Measurements from ENCODE around the gene CCNL2. TPM values are rescaled to one million over a fixed set of nuclear protein-coding genes. Genes with fewer than 3 reads are reported as not detected.

Gene CCNL2
- total and polyA plus RNA-seq, 2 of the 13 experiments (the other 11 are each of a cell fraction or from before 2014, with no cell fraction given): 105 to 340 TPM

- TF ChIP-seq TIGD3 (CRISPR knock-in tag; IDR thresholded peaks at IDR 0.05; ENCODE audit: borderline replicate concordance) (no peak), NR2C2 (CRISPR knock-in tag; IDR thresholded peaks at IDR 0.05; ENCODE audit: borderline replicate concordance) (0 out of 2 replicates have a peak, but pooled peaks have one; percentile 27), HES4 (CRISPR knock-in tag; IDR thresholded peaks at IDR 0.05; ENCODE audit: borderline replicate concordance) (0 out of 2 replicates have a peak, but pooled peaks have one; percentile 57), RXRB (CRISPR knock-in tag; IDR thresholded peaks at IDR 0.05; ENCODE audit: borderline replicate concordance) (no peak), GABPA (IDR thresholded peaks at IDR 0.05; ENCODE audit: low read depth, low read length) (no peak), GABPA (CRISPR knock-in tag; IDR thresholded peaks at IDR 0.05; ENCODE audit: low read depth) (peak; percentile 22; the same call in 1 of the 2 replicates), CREB1 (IDR thresholded peaks at IDR 0.05) (peak; percentile 67; the same call in 1 of the 2 replicates), CREB1 (CRISPR knock-in tag; IDR thresholded peaks at IDR 0.05) (no peak), ZFY (CRISPR knock-in tag; IDR thresholded peaks at IDR 0.05) (peak; percentile 50), ZBTB7A (CRISPR knock-in tag; IDR thresholded peaks at IDR 0.05) (peak; percentile 90), KDM2A (CRISPR knock-in tag; IDR thresholded peaks at IDR 0.05; ENCODE audit: borderline replicate concordance, low read depth) (peak; percentile 74), ZFX (CRISPR knock-in tag; IDR thresholded peaks at IDR 0.05; ENCODE audit: low read depth) (peak; percentile 81), SP4 (CRISPR knock-in tag; IDR thresholded peaks at IDR 0.05) (peak; percentile 35; the same call in 1 of the 2 replicates), ZNF547 (CRISPR knock-in tag; IDR thresholded peaks at IDR 0.05) (no peak), MAZ (IDR thresholded peaks at IDR 0.05; ENCODE audit: borderline replicate concordance, low read depth, low read length) (peak; percentile 49; the same call in 1 of the 2 replicates), MAZ (CRISPR knock-in tag; IDR thresholded peaks at IDR 0.05; ENCODE audit: low read depth) (peak; percentile 43), GABPB1 (CRISPR knock-in tag; IDR thresholded peaks at IDR 0.05) (peak; percentile 65), SALL1 (CRISPR knock-in tag; IDR thresholded peaks at IDR 0.05) (peak; percentile 36; the same call in 1 of the 2 replicates), ATF3 (CRISPR knock-in tag; IDR thresholded peaks at IDR 0.05) (no peak), RFXANK (CRISPR knock-in tag; IDR thresholded peaks at IDR 0.05) (no peak), BCL3 (CRISPR knock-in tag; IDR thresholded peaks at IDR 0.05) (0 out of 2 replicates have a peak, but pooled peaks have one; percentile 29), FOXJ3 (CRISPR knock-in tag; IDR thresholded peaks at IDR 0.05; ENCODE audit: borderline replicate concordance) (no peak), POLR2A (IDR thresholded peaks at IDR 0.05; ENCODE audit: insufficient read depth in 1 of 2, low read depth in 2 of 2, low read length in 2 of 2) (no peak), NR2F6 (IDR thresholded peaks at IDR 0.05) (no peak), NR2F6 (CRISPR knock-in tag; IDR thresholded peaks at IDR 0.05) (0 out of 2 replicates have a peak, but pooled peaks have one; percentile 3), HMGXB4 (CRISPR knock-in tag; IDR thresholded peaks at IDR 0.05; ENCODE audit: borderline replicate concordance in 1 of 2, low read depth in 1 of 2) (peak; percentile 67 to 83; a peak in 3 of 4 replicates), SMARCC2 (IDR thresholded peaks at IDR 0.05) (no peak), ZNF441 (CRISPR knock-in tag; IDR thresholded peaks at IDR 0.05; ENCODE audit: borderline replicate concordance) (0 out of 2 replicates have a peak, but pooled peaks have one; percentile 31)
Observed at GRCh38 chr1:1349256-1350012, 49.7 kb downstream of the CCNL2 start, which contains the start of gene DVL1 (continued).
